ENCODE measurements around the gene ASCC2. TPM values are rescaled to one million over a fixed set of nuclear protein-coding genes. Genes with fewer than 3 reads are reported as not detected.

Gene ASCC2
- total RNA-seq, 1 donor: 33.6 TPM

DNA sequence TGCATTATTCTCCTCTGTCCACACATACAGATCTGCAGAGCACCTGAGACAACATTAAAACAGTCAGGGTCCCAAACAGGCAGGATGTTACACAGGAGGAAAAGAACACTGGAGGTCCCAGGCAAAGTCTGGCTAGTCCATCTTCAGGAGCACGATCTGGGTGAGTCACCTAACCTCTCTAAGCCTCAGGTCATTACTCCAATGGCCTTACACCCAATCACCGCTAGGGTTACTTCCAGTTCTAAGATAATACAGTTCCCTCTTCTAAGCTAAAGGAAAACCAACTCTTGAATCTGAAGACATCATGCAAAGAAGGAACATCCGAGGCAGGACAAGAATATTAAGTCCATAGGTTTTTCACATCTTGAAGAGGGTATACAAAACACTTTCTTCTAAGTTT lies 24.5 kb downstream of the ASCC2 start:
- DNase-seq (ENCODE audit: low read depth): no peak
- no peak overlapping the region for H3K4me3 ChIP-seq (ENCODE audit: low read depth, low read length)
- TF ChIP-seq, protein P1, sequence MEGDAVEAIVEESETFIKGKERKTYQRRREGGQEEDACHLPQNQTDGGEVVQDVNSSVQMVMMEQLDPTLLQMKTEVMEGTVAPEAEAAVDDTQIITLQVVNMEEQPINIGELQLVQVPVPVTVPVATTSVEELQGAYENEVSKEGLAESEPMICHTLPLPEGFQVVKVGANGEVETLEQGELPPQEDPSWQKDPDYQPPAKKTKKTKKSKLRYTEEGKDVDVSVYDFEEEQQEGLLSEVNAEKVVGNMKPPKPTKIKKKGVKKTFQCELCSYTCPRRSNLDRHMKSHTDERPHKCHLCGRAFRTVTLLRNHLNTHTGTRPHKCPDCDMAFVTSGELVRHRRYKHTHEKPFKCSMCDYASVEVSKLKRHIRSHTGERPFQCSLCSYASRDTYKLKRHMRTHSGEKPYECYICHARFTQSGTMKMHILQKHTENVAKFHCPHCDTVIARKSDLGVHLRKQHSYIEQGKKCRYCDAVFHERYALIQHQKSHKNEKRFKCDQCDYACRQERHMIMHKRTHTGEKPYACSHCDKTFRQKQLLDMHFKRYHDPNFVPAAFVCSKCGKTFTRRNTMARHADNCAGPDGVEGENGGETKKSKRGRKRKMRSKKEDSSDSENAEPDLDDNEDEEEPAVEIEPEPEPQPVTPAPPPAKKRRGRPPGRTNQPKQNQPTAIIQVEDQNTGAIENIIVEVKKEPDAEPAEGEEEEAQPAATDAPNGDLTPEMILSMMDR (IDR thresholded peaks at IDR 0.05; ENCODE audit: insufficient read depth, low read length): peak; percentile 4

DNA sequence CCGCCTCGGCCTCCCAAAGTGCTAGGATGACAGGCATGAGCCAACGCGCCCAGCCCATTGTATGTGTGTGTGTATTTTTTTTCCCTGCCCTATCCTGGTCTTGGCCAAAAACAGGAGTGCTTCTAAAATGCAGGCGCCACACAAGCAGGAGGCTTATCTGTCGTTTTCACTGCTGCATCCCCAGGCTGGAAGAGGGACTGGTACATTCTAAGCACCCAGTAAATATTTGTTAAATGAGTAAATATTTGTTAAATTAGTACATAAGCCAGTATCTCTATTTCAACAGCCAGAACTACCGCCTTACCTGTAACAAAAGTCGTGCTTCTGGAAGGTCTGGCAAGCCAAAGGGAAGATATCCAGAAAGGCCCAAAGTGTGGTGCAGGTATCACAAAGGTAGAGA lies 24.9 kb downstream of the ASCC2 start:
- TF ChIP-seq, protein P1 (IDR thresholded peaks at IDR 0.05; ENCODE audit: insufficient read depth, low read length): no peak
- no peak overlapping the region for H3K4me3 ChIP-seq (ENCODE audit: low read depth, low read length)
- no peak for DNase-seq (ENCODE audit: low read depth)

DNA sequence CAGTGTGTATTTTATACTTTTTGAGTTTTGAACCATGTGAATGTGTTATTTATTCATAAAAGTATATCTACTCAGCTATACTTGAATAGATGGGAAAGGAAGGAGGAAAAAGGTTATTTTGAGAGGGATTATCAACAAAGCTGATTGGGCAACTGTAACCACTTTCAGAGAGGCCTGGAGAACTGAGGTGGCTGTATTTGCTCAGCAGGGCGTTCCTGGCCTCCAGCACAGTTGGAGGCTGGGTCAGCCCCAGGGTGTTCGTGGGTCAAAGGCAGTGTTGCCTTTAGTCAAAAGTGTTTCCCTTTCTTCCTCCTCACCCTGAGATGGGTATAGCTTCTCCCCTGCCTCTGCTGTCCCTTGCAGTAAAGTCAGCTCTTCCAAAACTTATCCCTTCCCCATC lies 26.7 kb downstream of the ASCC2 start:
- no peak for DNase-seq (ENCODE audit: low read depth)
- TF ChIP-seq, protein P1 (IDR thresholded peaks at IDR 0.05; ENCODE audit: insufficient read depth, low read length): no peak
- H3K4me3 ChIP-seq (ENCODE audit: low read depth, low read length): no peak overlapping the region

DNA sequence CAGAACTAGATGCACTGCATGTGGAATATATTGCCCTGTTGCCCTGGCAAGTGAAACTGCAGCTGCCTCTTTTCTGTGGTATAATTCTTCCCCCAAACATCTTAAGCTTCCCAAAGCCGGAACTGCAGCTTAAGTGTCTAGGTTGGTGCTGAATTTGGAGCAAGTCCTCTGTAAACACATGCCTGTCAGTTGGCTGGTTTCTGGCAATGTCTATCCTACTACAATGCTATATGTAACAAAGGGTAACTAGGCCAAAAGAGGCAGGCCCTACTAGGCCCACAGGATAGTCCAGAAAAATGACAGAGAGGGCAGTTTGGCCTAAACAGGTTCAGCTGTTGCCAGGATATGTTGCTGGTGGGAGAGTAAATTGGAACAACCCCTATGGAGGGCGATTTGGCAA lies 27.9 kb downstream of the ASCC2 start:
- DNase-seq (ENCODE audit: low read depth): no peak
- TF ChIP-seq, protein P1 (IDR thresholded peaks at IDR 0.05; ENCODE audit: insufficient read depth, low read length): no peak
- H3K4me3 ChIP-seq (ENCODE audit: low read depth, low read length): no peak overlapping the region

DNA sequence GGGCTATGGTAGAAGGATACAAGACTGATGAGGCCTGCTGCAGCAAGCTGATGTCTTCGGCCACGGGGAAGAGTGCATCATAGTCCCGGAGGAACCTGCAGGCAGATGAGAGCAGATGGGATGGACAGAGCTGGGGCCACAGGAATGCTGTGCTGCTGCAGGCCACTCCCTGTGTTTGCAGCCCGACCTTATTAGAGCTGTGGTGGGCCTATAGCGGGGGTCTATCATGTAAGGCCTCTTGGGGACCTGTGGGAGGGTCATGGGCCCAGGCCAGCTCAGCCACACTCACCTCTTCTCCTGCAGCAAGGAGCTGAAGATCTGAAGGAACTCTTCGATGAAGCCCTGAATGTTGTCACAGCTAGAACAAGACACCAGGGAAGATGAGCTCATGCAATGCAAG lies 31.9 kb downstream of the ASCC2 start:
- DNase-seq (ENCODE audit: low read depth): no peak

DNA sequence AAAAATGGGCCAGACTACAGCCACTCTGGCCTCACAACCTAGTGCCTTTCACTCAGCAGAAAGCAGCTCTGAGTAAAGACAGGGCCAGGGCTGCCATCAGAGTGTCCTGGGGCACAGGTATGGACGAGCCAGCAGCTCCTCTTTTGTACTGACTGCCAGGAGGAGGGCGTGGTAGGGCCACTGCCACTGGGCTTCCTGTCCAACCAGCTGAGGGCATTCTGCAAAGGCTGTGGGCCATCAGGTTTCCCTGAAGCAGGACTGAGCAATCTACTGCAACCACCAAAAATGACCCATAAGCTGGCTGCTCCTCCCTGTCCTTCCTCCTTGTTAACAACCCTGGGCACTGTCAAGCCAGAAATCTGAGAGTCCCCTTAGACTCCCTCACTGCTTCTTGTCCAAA lies 33.1 kb downstream of the ASCC2 start:
- DNase-seq (ENCODE audit: low read depth): no peak

More for the DNA sequence above, 31.9 kb downstream of the ASCC2 start:
- TF ChIP-seq, protein P1 (IDR thresholded peaks at IDR 0.05; ENCODE audit: insufficient read depth, low read length): no peak
- H3K4me3 ChIP-seq (ENCODE audit: low read depth, low read length): no peak overlapping the region

DNA sequence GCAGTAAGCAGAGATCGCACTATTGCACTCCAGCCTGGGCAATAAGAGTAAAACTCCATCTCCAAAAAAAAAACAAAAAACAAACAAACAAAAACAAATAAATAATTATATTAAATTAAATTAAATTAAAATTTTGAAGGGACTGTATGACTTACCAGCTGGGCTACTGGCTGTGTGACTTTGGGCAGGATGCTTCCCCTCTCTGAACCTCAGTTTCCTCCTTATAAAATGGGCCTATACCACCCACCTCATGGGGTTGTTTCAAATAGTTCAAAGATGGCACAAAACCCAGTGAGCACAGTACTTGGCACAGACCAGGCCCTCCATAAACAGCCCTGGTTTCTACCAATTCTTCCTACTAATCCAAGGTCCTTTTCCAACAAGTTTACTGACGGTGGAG lies 34.9 kb downstream of the ASCC2 start:
- H3K4me3 ChIP-seq (ENCODE audit: low read depth, low read length): no peak overlapping the region
- no peak for DNase-seq (ENCODE audit: low read depth)
- TF ChIP-seq, protein P1 (IDR thresholded peaks at IDR 0.05; ENCODE audit: insufficient read depth, low read length): no peak

More for the DNA sequence above, 33.1 kb downstream of the ASCC2 start:
- no peak overlapping the region for H3K4me3 ChIP-seq (ENCODE audit: low read depth, low read length)
- TF ChIP-seq, protein P1 (IDR thresholded peaks at IDR 0.05; ENCODE audit: insufficient read depth, low read length): no peak
